ENCODE results near the gene FGF19.

DNA sequence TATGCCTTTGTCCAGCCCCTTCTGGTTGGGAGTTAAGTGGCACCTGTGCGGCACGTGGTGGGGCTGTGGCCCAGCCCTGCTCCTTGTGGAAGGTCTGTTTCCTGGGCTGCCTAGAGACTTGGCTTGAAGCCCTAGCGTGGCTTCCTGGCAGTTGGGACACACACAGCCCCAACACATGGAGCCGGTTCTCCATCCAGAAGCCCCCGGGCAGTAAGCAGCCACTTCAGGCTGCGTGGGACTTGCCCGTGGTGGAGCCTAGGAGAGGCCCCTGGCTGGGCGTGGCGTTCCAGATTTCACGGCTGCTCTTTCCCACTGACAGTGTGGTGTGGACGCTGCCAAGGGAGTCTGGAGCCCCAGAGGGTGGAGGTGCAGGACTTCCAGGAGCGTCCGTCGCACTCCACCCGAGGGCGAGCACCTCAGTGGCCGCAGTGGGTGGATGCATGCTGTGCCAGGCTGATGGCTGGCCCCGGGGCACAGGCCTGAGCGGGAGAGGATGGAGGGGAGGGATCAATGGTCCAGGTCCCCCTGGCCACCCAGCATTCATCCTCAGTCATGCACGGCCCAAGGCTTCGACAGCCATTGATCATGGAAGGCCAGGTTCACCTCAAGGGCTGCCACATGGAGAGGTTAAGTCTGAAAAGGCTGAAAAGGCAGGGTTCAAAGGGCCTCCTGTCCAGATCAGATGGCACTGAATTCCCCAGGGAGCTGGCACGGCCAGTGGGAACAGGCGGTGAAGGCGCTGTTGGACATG lies 53.6 kb downstream of the FGF19 start:
- TF ChIP-seq CTCF (IDR thresholded peaks at IDR 0.05) = no peak
- no peak for TF ChIP-seq POLR2A (IDR thresholded peaks at IDR 0.05)

Measured in right lobe of liver (tissue), 4 donors.